Epithelial cell of proximal tubule (primary cell): Measurements from ENCODE around the gene OTUD5. TPM values are rescaled to one million over a fixed set of nuclear protein-coding genes. Genes with fewer than 3 reads are reported as not detected.

Experiments
- DNase-seq: peaks from one replicate; pipeline ENCODE4 v3.0.0-alpha.2; 2011; ENCODE audit warnings: low read depth
- H3K4me3 ChIP-seq: 2 replicates; pipeline ENCODE4 v1.5.1; 2011; ENCODE audit warnings: low read depth, mild to moderate bottlenecking, low read length
- CTCF ChIP-seq: conservative IDR thresholded peaks from 2 replicates; pipeline ENCODE4 v1.5.1; 2012; ENCODE audit warnings: low read depth, mild to moderate bottlenecking, low read length
- total RNA-seq: library from RNA; depleted of rRNA; stranded (reverse); fragments of >200 nt; gene quantifications from 2 replicates; pipeline ENCODE4 v1.2.3, GENCODE V29; 2015

The OTUD5 gene
- total RNA-seq, 1 donor from 2014 or later, result 44.2 TPM

GRCh38 chrX:48937054-48937907 is 20.1 kb downstream of the OTUD5 start:
- H3K4me3 ChIP-seq, result no peak overlapping the region
- no peak for DNase-seq
- peak; percentile 16 for TF ChIP-seq CTCF

GRCh38 chrX:48936429-48937053 is 20.9 kb downstream of the OTUD5 start:
- TF ChIP-seq CTCF, result no peak
- no peak overlapping the region for H3K4me3 ChIP-seq
- no peak for DNase-seq

- no peak for DNase-seq
- no peak overlapping the region for H3K4me3 ChIP-seq
- no peak for TF ChIP-seq CTCF
Measured at GRCh38 chrX:48935301-48935670, 22.1 kb downstream of the OTUD5 start.

- DNase-seq, result no peak
- TF ChIP-seq CTCF, result no peak
- H3K4me3 ChIP-seq, result no peak overlapping the region
Measured at GRCh38 chrX:48934581-48935300, 22.7 kb downstream of the OTUD5 start.

GRCh38 chrX:48933757-48934156 is 23.6 kb downstream of the OTUD5 start:
- no peak for TF ChIP-seq CTCF
- no peak for DNase-seq
- H3K4me3 ChIP-seq, result no peak overlapping the region

- no peak for TF ChIP-seq CTCF
- H3K4me3 ChIP-seq, result no peak overlapping the region
- no peak for DNase-seq
Measured at GRCh38 chrX:48927736-48928382, 29.5 kb downstream of the OTUD5 start.
